OCI-LY3 (cell line): Measurements from ENCODE around the gene PEX6.

Experiments
- EZH2phosphoT487 ChIP-seq: fragments of 200-600 bp; shearing (Covaris generic); IDR thresholded peaks from 2 replicates; pipeline ENCODE4 v1.6.1; 2018; ENCODE audit warnings: antibody characterized with exemption, mixed run types, low read depth
- TF ChIP-seq, protein P1 (sequence below): fragments of 200-600, 300-600 bp; sonication (generic); IDR thresholded peaks from 2 replicates; pipeline ENCODE4 v1.5.1; 2014; ENCODE audit warnings: antibody characterized with exemption, low read length, low read depth

DNA sequence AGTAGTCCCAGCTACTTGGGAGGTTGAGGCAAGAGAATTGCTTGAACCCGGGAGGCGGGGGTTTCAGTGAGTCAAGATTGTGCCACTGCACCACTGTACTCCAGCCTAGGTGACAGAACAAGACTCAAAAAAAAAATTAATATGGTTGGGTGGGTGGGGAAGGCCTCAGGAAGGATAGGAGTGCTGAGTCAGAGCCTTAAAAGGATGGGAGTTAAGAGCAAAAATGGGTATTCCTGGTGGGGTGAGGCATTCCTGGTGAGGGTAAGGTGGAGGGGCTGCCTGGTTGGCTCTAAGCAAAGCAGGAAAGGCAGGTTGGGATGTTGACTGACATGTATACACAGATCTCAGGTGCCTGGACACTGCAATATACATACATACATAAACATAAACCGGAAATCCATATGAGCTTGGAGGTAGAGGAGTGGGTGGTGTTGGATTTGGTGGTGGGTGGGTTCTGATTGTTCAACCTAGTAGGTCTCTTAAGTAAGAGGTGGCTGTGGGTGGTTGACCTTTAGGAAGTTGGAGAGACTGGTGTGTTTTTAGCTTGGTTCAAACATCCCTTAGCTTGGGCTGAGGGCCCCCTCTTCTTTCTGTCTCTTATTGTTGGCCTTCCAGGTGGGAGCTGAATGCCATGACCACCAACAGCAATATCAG lies 41.2 kb upstream of the PEX6 start:
- TF ChIP-seq EZH2phosphoT487 = no peak
- TF ChIP-seq, protein P1, sequence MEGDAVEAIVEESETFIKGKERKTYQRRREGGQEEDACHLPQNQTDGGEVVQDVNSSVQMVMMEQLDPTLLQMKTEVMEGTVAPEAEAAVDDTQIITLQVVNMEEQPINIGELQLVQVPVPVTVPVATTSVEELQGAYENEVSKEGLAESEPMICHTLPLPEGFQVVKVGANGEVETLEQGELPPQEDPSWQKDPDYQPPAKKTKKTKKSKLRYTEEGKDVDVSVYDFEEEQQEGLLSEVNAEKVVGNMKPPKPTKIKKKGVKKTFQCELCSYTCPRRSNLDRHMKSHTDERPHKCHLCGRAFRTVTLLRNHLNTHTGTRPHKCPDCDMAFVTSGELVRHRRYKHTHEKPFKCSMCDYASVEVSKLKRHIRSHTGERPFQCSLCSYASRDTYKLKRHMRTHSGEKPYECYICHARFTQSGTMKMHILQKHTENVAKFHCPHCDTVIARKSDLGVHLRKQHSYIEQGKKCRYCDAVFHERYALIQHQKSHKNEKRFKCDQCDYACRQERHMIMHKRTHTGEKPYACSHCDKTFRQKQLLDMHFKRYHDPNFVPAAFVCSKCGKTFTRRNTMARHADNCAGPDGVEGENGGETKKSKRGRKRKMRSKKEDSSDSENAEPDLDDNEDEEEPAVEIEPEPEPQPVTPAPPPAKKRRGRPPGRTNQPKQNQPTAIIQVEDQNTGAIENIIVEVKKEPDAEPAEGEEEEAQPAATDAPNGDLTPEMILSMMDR = no peak
